Fibroblast of mammary gland (primary cell): ENCODE measurements around the gene DFFA.

Experiments
- DNase-seq: peaks from one replicate; pipeline ENCODE4 v3.0.0-alpha.2; 2010; ENCODE audit warnings: low read depth
- H3K4me3 ChIP-seq: 2 replicates; pipeline ENCODE4 v1.5.1; 2011; ENCODE audit warnings: low read depth, mild to moderate bottlenecking, low read length, moderate library complexity; ENCODE audit not compliant: control insufficient read depth
- TF ChIP-seq, protein P1 (sequence below): conservative IDR thresholded peaks from 2 replicates; pipeline ENCODE4 v1.5.1; 2011; ENCODE audit warnings: low read depth, low read length, inconsistent platforms; ENCODE audit not compliant: control insufficient read depth, insufficient read depth

DFFA gene

DNA sequence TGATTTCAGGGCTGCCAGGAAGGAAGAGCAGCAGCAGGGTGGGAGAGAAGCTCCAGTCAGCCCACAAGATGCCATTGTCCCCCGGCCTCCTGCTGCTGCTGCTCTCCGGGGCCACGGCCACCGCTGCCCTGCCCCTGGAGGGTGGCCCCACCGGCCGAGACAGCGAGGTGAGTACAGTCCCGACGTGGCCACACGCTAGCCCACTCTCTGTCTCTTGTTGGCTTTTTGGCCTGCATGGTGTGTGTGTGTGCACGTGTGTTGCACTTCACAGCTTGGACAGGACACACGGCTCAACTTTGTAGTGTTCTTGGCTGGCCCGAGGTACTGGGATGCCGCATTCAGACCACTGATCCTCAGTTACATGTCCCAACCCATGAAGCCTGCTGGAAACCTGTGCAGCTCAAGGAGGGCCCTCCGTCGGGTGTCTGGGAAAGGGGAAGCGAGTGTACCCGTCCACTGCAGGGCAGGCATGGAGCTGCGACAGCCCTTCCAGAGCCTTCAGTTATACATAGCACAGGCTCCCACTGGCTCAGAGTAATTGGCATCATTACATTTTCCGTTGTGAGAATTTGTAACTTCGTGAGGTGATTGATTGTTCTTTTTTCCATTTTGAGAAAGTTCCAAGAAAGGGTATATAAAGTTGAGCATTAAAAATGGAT is 22.0 kb downstream of the DFFA start:
- H3K4me3 ChIP-seq = no peak overlapping the region
- no peak for DNase-seq

DNA sequence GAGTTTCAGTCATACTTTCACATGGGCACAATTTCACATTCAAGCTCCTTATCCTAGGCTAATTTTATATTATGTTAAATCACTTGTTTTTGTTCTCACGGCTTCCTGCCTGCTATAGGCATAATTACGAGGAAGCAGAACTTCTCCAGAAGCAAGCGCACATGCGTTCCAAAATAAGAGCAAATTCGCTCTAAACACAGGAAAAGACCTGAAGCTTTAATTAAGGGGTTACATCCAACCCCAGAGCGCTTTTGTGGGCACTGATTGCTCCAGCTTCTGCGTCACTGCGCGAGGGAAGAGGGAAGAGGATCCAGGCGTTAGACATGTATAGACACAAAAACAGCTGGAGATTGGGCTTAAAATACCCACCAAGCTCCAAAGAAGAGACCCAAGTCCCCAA is 22.6 kb downstream of the DFFA start, which contains the start of gene CORT:
TSS of gene CORT (plus strand) at position 281 of the 400 bp plus-strand sequence. CDS start 193 bp downstream, outside the sequence.
- TF ChIP-seq, protein P1, sequence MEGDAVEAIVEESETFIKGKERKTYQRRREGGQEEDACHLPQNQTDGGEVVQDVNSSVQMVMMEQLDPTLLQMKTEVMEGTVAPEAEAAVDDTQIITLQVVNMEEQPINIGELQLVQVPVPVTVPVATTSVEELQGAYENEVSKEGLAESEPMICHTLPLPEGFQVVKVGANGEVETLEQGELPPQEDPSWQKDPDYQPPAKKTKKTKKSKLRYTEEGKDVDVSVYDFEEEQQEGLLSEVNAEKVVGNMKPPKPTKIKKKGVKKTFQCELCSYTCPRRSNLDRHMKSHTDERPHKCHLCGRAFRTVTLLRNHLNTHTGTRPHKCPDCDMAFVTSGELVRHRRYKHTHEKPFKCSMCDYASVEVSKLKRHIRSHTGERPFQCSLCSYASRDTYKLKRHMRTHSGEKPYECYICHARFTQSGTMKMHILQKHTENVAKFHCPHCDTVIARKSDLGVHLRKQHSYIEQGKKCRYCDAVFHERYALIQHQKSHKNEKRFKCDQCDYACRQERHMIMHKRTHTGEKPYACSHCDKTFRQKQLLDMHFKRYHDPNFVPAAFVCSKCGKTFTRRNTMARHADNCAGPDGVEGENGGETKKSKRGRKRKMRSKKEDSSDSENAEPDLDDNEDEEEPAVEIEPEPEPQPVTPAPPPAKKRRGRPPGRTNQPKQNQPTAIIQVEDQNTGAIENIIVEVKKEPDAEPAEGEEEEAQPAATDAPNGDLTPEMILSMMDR = no peak
- no peak within 1 kb of the TSS for H3K4me3 ChIP-seq
- DNase-seq = no peak

More for the DNA sequence above, 22.0 kb downstream of the DFFA start:
- TF ChIP-seq, protein P1 = no peak

DNA sequence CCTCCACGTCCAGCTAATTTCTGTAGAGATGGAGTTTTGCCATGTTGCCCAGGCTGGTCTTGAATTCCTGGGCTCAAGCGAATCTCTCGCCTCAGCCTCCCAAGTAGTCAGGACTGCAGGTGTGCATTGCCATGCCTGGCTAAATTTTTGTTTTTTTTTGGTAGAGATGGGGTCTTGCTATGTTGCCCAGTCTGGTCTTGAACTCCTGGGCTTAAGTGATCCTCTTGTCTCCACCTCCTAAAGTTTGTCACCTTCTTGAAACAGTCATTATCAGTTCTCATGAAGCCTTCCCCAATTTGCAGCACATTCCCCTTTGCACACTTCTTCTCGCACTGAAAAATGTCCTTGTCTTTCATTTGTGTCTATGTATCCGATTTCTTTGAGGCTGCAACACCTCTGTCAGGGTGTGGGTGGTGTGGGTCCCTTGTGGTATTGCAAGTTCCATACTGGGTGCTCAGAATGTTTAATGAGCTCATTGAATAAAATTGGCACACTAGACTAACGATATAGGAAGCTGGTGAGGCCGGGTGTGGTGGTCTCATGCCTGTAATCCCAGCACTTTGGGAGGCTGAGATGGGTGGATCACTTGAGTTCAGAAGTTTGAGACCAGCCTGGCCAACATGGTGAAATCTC is 25.4 kb downstream of the DFFA start:
- TF ChIP-seq, protein P1 = no peak
- no peak for DNase-seq
- no peak overlapping the region for H3K4me3 ChIP-seq

DNA sequence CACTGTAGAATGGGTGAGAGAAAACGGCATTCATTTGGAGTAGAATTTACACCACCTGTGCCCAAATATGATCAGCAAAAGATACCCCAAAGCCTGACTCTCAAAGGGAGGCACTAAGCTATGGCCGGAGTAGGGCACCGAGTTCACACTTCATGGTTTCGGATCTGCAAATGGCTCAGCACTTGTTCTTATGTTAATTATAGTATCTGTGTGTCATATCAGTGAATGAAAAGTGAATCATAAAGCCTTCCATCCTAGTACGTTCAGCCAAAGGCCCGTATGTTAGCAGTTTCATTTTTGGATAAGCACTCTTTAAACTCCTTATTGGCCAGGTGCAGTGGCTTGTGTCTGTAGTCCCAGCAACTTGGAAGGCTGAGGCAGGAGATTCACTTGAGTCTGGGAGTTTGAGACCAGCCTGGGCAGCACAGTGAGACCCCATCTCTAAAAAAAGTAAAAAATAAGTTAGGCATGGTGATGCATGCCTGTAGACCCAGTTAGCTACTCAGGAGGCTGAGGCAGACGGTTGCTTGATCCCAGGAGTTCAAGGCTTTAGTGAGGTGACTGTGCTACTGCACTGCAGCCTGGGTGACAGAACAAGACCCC is 27.4 kb downstream of the DFFA start:
- TF ChIP-seq, protein P1 = no peak
- DNase-seq = no peak

DNA sequence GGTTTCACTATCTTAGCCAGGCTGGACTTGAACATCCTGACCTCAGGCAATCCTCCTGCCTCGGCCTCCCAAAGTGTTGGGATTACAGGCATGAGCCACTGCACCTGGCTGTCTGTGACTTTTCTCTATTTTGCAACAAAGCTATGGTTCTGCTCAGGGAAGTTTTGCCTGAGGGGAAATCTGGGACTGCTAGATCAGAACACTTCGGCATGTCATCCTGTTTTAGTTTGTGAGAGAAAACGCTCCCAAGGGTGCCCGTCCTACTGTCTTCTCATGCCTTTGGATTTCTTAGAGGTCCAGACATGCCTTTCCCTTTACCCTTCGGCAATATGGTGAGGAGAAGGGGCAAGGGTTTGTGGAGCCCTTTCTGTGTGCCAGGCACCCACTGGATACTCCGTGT is 28.1 kb downstream of the DFFA start:
- TF ChIP-seq, protein P1 = no peak
- DNase-seq = no peak
- H3K4me3 ChIP-seq = no peak overlapping the region

More for the DNA sequence above, 27.4 kb downstream of the DFFA start:
- H3K4me3 ChIP-seq = no peak overlapping the region

DNA sequence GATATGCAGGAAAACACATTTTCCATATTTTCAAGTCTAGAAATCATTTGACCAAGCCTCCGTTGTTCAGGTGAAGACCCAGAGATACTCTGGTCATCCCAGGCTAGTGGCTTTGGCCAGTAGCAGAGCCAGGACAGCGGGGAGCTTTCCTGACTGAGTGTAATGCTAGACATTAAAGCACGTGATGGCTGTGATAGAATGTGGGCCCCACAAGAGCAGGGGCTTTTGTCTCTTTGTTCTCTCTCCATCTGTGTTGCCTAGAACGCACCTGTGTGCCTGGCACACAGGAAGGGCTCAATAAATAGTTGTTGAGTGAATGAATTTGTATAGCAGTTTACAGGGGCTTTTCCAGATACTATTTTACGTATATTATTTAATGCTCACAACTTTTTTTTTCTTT is 31.5 kb downstream of the DFFA start:
- no peak overlapping the region for H3K4me3 ChIP-seq
- no peak for DNase-seq
- TF ChIP-seq, protein P1 = no peak
